Measurements from ENCODE around the gene CXorf38. TPM values are rescaled to one million over a fixed set of nuclear protein-coding genes. Genes with fewer than 3 reads are reported as not detected.
A peak's percentile ranks its signal among the peaks of the same experiment; 100 is the strongest.

Gene CXorf38
- total RNA-seq, 1 donor from 2014 or later: 7.1 TPM

GRCh38 chrX:40651620-40652223, 4.4 kb upstream of the CXorf38 start:
- Mint-ChIP-seq H3K9me3 (no peaks in the 10 kb centered on the region), H3K27ac (ENCODE audit: unreplicated experiment) (no peak overlapping the region), H3K27me3 (ENCODE audit: low read depth) (no peaks in the 10 kb centered on the region), H3K36me3 (ENCODE audit: low read depth) (no peaks in the 10 kb centered on the region), H3K4me3 (no peak overlapping the region), H3K4me1 (peaks cover 6% of the 10 kb centered on the region)
- DNase-seq (ENCODE audit: low read depth, low spot score): peak; percentile 62
- TF ChIP-seq, protein P1, sequence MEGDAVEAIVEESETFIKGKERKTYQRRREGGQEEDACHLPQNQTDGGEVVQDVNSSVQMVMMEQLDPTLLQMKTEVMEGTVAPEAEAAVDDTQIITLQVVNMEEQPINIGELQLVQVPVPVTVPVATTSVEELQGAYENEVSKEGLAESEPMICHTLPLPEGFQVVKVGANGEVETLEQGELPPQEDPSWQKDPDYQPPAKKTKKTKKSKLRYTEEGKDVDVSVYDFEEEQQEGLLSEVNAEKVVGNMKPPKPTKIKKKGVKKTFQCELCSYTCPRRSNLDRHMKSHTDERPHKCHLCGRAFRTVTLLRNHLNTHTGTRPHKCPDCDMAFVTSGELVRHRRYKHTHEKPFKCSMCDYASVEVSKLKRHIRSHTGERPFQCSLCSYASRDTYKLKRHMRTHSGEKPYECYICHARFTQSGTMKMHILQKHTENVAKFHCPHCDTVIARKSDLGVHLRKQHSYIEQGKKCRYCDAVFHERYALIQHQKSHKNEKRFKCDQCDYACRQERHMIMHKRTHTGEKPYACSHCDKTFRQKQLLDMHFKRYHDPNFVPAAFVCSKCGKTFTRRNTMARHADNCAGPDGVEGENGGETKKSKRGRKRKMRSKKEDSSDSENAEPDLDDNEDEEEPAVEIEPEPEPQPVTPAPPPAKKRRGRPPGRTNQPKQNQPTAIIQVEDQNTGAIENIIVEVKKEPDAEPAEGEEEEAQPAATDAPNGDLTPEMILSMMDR (conservative IDR thresholded peaks at IDR 0.05): peak; percentile 89

DNA sequence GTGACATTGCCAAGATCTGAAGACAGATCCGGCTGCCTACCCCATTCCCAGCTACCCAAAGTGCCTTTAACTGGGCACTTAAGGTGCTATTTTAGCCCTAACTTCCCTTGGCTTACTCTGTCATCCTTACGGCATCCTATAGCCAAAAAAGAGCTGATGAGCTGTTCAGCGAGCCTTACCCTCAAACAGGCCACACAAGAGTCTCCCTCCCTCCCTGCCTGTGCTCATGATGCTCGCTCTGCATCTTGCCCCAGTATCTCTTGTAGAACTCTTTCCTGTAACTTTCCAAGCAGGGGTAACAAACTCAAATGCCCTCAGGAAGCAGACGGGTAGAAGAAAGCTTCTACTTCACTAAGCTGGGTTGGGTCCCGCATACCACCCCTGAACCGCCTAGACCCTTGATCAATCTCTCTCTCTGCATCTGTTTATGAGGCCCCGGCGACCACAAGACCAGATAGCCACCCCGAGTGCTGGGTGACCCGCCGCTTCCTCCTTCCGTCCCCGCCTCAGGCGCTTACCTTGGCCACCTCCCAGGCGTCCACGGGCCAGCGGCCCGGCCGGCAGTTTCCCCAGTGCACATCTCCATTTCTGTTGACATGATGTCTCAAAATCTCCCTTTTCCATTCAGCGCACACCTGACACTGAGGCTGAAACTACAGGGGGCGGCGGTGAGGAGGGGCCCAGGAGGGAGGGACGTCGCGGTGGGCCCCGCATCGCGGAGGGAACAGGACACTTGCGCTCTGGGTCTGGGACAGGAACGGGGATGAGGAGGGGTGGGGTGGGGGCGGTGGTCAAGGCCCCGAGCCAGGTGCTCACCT, 663 bp downstream of the CXorf38 start:
- no peaks in the 10 kb centered on the region for H3K27me3 Mint-ChIP-seq (ENCODE audit: low read depth)
- H3K36me3 Mint-ChIP-seq (ENCODE audit: low read depth): peaks cover 15% of the 10 kb centered on the region
- TF ChIP-seq, protein P1 (conservative IDR thresholded peaks at IDR 0.05): no peak

GRCh38 chrX:40644821-40645358, 2.5 kb downstream of the CXorf38 start:
- Mint-ChIP-seq H3K27me3 (ENCODE audit: low read depth) (no peaks in the 10 kb centered on the region), H3K4me1 (peaks cover 25% of the 10 kb centered on the region), H3K27ac (ENCODE audit: unreplicated experiment) (peak overlapping the region; percentile 63), H3K9me3 (no peaks in the 10 kb centered on the region), H3K36me3 (ENCODE audit: low read depth) (peaks cover 15% of the 10 kb centered on the region), H3K4me3 (peak overlapping the region; percentile 70)
- no peak for DNase-seq (ENCODE audit: low read depth, low spot score)
- TF ChIP-seq, protein P1 (conservative IDR thresholded peaks at IDR 0.05): no peak

More for the DNA sequence above, 663 bp downstream of the CXorf38 start:
- H3K27ac Mint-ChIP-seq (ENCODE audit: unreplicated experiment): peak overlapping the region; percentile 88
- H3K4me1 Mint-ChIP-seq: peaks cover 25% of the 10 kb centered on the region
- H3K9me3 Mint-ChIP-seq: no peaks in the 10 kb centered on the region
- H3K4me3 Mint-ChIP-seq: peak overlapping the region; percentile 92
- no peak for DNase-seq (ENCODE audit: low read depth, low spot score)

GRCh38 chrX:40644176-40644575, 3.2 kb downstream of the CXorf38 start:
- no peaks in the 10 kb centered on the region for H3K9me3 Mint-ChIP-seq
- H3K4me1 Mint-ChIP-seq: peaks cover 25% of the 10 kb centered on the region

DNA sequence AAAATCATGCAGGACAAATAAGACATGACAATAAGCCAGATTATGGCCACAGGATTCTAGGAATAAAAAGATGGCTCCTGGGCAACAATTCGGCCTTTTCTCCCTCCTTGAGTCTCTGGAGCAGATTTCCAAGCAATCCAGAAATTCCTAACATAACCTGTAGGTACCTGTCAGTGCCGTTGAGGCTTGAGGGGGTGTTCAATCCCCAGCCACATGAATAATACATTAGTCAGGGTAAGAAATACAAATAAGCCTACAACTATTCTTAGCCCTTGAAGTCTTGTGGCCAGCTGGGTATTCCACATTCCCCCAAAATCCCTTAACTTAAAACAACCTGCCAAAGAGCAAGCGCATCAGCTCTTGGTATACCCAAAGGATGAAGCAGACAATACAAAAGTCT, 9.7 kb downstream of the CXorf38 start:
- H3K27ac Mint-ChIP-seq (ENCODE audit: unreplicated experiment): no peak overlapping the region
- TF ChIP-seq, protein P1 (conservative IDR thresholded peaks at IDR 0.05): no peak
- H3K9me3 Mint-ChIP-seq: no peaks in the 10 kb centered on the region
- H3K4me3 Mint-ChIP-seq: no peak overlapping the region
- DNase-seq (ENCODE audit: low read depth, low spot score): no peak
- peaks cover 24% of the 10 kb centered on the region for H3K36me3 Mint-ChIP-seq (ENCODE audit: low read depth)
- H3K4me1 Mint-ChIP-seq: peaks cover 3% of the 10 kb centered on the region
- no peaks in the 10 kb centered on the region for H3K27me3 Mint-ChIP-seq (ENCODE audit: low read depth)

More at GRCh38 chrX:40644176-40644575, 3.2 kb downstream of the CXorf38 start:
- Mint-ChIP-seq H3K27me3 (ENCODE audit: low read depth) (no peaks in the 10 kb centered on the region), H3K4me3 (peak overlapping the region; percentile 20), H3K36me3 (ENCODE audit: low read depth) (peaks cover 15% of the 10 kb centered on the region), H3K27ac (ENCODE audit: unreplicated experiment) (no peak overlapping the region)
- no peak for DNase-seq (ENCODE audit: low read depth, low spot score)
- TF ChIP-seq, protein P1 (conservative IDR thresholded peaks at IDR 0.05): no peak

All from neural crest cell (in vitro differentiated cells).